CD4-positive, alpha-beta T cell treated with Interleukin-17A for 4 hours (primary cell): ENCODE results near the gene WDR82.
"Not testable (repeated sequence)": the region's sequence is repeated elsewhere in the genome, so short reads cannot be mapped to it uniquely, and the experiment has no call there.

Source experiments
- DNase-seq: peaks from one replicate; pipeline ENCODE4 v3.0.0-alpha.2; 2020; ENCODE audit warnings: mixed read lengths

Gene WDR82

DNA sequence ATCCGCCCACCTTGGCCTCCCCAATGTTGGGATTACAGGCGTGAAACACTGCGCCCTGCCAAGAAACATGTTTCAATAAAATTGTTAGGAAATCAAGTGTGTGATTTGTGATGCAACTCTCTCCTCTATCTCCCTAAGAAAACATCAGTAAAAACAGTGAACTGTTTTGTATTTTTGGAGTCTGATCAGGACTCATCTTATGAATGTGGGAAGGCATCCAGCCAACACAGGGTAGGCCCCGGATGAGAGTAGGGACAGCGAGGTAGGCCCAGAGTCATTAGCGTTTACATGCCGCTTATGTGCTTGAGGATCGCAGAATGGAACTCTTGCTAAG is 8.3 kb upstream of the WDR82 start:
- no peak for DNase-seq

GRCh38 chr3:52284051-52284450 is 5.6 kb upstream of the WDR82 start:
- DNase-seq: not testable (repeated sequence)

GRCh38 chr3:52283306-52283705 is 4.9 kb upstream of the WDR82 start:
- DNase-seq: no peak

GRCh38 chr3:52281981-52282801 is 3.7 kb upstream of the WDR82 start:
- peak; percentile 68 for DNase-seq

DNA sequence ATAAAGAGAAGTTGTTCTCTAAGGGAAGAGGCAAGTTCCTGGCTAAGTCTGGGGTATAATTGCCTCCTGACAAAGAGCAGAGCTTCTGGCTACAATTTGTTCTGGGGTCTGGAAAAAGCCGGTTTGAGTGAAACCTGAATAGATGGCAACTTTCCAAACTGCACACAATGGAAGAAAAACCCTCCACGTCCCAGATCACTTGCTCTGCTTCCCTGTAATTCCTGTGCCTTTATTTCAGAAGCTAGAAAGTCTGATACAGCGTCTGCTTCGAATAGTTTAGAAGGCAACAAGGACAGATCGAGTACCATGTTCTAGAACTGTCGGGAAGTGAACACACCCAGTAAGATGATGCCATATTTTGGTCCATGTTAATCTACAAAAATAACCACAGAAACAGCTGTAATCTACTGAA is 1.6 kb upstream of the WDR82 start:
- no peak for DNase-seq

DNA sequence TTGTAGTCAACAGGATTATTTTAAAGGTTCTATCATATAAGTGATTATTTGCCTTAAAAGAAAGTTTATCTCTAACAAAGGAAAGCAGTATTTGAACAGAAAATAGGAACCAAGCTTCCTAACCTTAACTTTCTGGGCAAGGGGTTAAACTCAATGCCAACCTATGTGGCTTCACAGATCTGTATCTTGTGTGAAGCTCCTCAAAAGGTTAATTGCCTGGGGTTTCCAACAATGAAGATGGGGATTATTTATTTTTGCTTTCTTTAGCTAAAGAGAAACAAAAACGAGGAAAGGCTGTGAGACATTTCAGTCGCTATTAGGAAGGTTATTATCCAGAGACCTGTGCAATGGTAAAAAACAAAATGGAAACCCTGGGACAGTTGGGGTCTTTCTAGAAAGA is 1.1 kb upstream of the WDR82 start:
- no peak for DNase-seq

DNA sequence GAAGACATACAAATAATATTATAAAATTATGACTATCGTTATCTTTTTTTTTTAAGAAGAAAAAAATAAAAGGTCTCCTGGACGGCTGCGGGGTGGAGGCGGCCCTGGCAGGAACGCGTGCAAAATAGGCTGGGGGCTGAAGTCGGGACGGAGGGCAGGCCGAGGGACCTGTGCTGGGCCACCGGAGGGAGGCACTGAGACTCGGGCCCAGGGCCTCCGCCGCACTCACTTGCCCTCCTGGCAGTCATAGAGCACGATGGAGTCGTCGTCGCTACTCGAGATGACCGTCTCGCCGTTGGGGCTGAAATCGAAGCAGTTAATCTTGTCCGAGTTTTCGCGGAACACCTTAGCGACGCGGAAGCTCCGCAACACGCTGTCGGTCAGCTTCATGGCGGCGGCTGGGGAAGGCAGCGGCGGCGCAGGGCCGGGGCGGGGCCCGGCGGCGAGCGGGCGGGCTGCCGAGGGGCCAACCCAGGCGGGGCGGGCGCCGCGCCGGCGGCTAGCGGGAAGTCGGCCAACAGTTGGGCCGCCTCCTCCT is 408 bp downstream of the WDR82 start:
- peak; percentile 67 for DNase-seq

DNA sequence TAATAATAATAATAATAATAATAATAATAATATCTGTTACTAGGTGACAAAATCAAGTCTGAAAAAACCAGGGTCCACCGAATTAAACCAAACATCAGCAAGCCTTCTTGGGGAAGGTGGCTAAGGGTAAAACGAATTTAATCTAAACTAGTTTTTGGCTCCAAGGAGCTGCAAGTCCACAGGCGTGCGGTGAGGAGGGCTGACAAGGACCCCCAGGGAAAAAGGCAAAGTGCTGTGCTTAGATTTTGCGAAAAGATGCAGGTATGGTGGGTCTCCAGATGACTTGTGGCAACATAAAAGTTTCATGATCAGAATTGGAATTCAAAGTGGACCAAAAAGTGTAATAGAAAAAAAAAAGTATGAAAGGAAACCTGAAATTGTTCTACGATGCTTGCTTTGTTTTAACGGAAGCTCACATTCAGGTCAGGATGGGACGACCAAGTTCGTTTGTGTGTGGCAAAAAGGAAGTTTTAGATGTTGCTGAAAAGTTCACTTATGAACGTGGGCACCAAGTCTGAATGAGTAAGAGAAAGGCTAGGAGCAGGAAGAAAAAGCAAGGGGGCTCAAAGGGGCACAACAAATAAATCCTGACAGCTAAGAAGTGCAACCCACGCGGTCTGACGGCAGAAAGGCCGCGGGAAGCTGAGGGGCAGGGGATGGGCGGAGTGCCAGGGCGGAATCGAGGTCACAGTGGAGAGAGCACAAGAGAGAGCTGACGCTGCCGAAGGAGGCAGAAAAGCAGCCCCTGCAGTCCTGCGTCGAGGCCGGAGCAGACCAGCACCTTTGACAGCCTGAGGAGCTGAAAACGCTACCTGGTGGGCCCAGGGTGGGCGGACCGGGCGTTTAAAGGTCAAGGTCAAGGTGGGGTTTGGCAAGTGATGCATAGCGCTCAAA is 1.1 kb downstream of the WDR82 start:
- peak; percentile 76 for DNase-seq

DNA sequence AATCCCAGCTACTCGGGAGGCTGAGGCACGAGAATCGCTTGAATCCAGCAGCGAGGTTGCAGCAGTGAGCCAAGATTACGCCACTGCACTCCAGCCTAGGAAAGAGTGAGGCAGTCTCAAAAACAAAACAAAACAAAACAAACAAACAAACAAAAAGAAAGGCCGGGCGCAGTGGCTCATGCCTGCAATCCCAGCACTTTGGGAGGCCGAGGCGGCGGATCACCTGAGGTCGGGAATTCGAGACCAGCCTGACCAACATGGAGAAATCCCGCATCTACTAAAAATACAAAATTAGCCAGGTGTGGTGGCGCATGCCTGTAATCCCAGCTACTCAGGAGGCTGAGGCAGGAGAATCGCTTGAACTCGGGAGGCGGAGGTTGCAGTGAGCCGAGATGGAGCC is 3.7 kb downstream of the WDR82 start:
- DNase-seq: not testable (repeated sequence)

GRCh38 chr3:52272831-52273230 is 5.6 kb downstream of the WDR82 start:
- no peak for DNase-seq

DNA sequence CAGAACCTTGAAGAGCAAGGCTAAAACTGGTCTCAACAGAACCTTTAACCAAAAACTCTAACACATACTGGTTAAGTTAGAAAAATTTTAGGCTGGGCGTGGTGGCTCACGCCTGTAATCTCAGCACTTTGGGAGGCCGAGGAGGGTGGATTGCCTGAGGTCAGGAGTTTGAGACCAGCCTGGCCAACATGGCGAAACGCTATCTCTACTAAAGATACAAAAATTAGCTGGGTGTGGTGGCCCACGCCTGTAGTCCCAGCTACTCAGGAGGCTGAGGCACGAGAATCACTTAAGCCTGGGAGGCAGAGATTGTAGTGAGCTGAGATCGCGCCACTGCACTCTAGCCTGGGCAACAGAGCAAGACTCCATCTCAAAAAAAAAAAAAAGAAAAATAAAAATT is 6.3 kb downstream of the WDR82 start:
- DNase-seq: not testable (repeated sequence)

DNA sequence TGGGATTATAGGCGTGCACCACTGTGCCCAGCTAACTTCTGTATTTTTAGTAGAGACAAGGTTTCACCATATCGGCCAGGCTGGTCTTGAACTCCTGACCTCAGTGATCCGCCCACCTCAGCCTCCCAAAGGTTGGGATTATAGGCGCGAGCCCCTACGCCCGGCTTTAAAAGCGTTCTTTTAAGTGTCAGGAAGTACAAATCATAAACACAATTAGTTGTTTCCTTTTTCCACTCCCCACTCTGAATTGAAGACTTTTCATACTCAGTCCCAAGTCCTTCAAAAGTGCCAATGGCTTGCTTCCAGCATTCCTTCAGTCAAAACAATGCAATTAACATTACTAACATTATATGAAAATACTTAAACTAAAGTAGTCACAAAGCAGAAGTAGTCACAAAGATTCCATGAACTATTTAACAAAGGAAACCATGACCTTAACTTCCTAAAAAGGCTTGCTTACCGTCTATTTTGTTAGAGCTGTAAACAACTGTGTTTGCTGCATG is 8.1 kb downstream of the WDR82 start:
- no peak for DNase-seq

- no peak for DNase-seq
These were observed 8.7 kb downstream of the WDR82 start for GRCh38 chr3:52269776-52270175.

GRCh38 chr3:52268036-52268435 is 10.4 kb downstream of the WDR82 start:
- DNase-seq: peak; percentile 75

- DNase-seq: no peak
These were observed 13.1 kb downstream of the WDR82 start for GRCh38 chr3:52265387-52265786.

- no peak for DNase-seq
These were observed 16.0 kb downstream of the WDR82 start for GRCh38 chr3:52262447-52262846.

GRCh38 chr3:52259448-52259847 is 19.0 kb downstream of the WDR82 start:
- DNase-seq: no peak

- DNase-seq: no peak
These were observed 19.4 kb downstream of the WDR82 start for GRCh38 chr3:52259035-52259434.

DNA sequence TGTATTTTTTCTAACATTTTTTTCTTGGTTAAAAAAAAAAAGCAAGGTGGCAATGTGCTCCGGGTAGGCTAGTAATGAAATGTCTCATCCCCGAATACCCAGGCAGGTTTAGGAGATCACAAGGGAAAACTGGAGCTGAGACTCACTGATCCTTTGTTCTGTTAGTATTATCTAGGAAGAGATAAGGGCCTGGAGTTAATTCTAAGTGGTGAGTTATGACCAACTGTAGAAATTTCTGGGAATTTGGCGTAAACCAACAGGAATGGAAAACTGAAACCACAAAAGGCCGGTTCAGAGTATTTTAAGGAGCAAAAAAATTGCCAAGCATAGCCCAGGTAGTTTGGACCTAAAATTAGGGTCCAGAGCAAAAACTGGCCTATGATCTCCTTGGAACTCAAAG is 20.5 kb downstream of the WDR82 start:
- no peak for DNase-seq

GRCh38 chr3:52256622-52257021 is 21.8 kb downstream of the WDR82 start:
- DNase-seq: no peak

- no peak for DNase-seq
These were observed 22.3 kb downstream of the WDR82 start for GRCh38 chr3:52256159-52256558.

- no peak for DNase-seq
These were observed 23.8 kb downstream of the WDR82 start for GRCh38 chr3:52254608-52255007.
